Renal pelvis (tissue), 4 donors: ENCODE results near the gene NADSYN1. TPM values are rescaled to one million over a fixed set of nuclear protein-coding genes. Genes with fewer than 3 reads are reported as not detected.

Experiments used
- DNase-seq: peaks from one replicate; pipeline ENCODE4 v3.0.0-alpha.2; 2013
- polyA plus RNA-seq, 3 donors: library from polyadenylated mRNA; unstranded; fragments of 120-200 nt; gene quantifications; one replicate each; pipeline ENCODE4 v1.2.1, GENCODE V29; 2013; ENCODE audit not compliant: insufficient read length in 3 of 3

The NADSYN1 gene
- polyA plus RNA-seq, 3 donors: 41.8 to 60.3 (median 59.6) TPM

- peak; percentile 95 for DNase-seq
Measured at GRCh38 chr11:71448257-71449171, 4.5 kb upstream of the NADSYN1 start, which contains the start of gene DHCR7. Gene DHCR7, minus strand, starts transcription at chr11:71448393. Its CDS starts 3,441 bp downstream, at chr11:71444952.

GRCh38 chr11:71449596-71449995, 3.4 kb upstream of the NADSYN1 start:
- no peak for DNase-seq

- DNase-seq: no peak
Measured at GRCh38 chr11:71450507-71450906, 2.5 kb upstream of the NADSYN1 start.

GRCh38 chr11:71450939-71451338, 2.1 kb upstream of the NADSYN1 start:
- no peak for DNase-seq

- DNase-seq: no peak
Measured at GRCh38 chr11:71451596-71452198, 1.3 kb upstream of the NADSYN1 start.

GRCh38 chr11:71452199-71453036, 585 bp upstream of the NADSYN1 start:
- no peak for DNase-seq

GRCh38 chr11:71453918-71454304, 908 bp downstream of the NADSYN1 start:
- DNase-seq: no peak

GRCh38 chr11:71454470-71455113, 1.6 kb downstream of the NADSYN1 start:
- no peak for DNase-seq

GRCh38 chr11:71456294-71456693, 3.3 kb downstream of the NADSYN1 start:
- DNase-seq: no peak

- DNase-seq: no peak
Measured at GRCh38 chr11:71456831-71457230, 3.8 kb downstream of the NADSYN1 start.

GRCh38 chr11:71458146-71459070, 5.4 kb downstream of the NADSYN1 start:
- DNase-seq: no peak

GRCh38 chr11:71459076-71459766, 6.2 kb downstream of the NADSYN1 start:
- DNase-seq: no peak

- DNase-seq: no peak
Measured at GRCh38 chr11:71459767-71460320, 6.8 kb downstream of the NADSYN1 start.

GRCh38 chr11:71461696-71462095, 8.7 kb downstream of the NADSYN1 start:
- no peak for DNase-seq

- DNase-seq: no peak
Measured at GRCh38 chr11:71462726-71463125, 9.7 kb downstream of the NADSYN1 start.

GRCh38 chr11:71463331-71464211, 10.6 kb downstream of the NADSYN1 start:
- no peak for DNase-seq

GRCh38 chr11:71465054-71465453, 12.1 kb downstream of the NADSYN1 start:
- no peak for DNase-seq

- no peak for DNase-seq
Measured at GRCh38 chr11:71466358-71466757, 13.4 kb downstream of the NADSYN1 start.

- DNase-seq: no peak
Measured at GRCh38 chr11:71467164-71467563, 14.2 kb downstream of the NADSYN1 start.
